ENCODE results near the gene NBPF20.
A peak's percentile ranks its signal among the peaks of the same experiment; 100 is the strongest.
"Not testable (repeated sequence)": the region's sequence is repeated elsewhere in the genome, so short reads cannot be mapped to it uniquely, and the experiment has no call there.

NBPF20 gene, protein sequence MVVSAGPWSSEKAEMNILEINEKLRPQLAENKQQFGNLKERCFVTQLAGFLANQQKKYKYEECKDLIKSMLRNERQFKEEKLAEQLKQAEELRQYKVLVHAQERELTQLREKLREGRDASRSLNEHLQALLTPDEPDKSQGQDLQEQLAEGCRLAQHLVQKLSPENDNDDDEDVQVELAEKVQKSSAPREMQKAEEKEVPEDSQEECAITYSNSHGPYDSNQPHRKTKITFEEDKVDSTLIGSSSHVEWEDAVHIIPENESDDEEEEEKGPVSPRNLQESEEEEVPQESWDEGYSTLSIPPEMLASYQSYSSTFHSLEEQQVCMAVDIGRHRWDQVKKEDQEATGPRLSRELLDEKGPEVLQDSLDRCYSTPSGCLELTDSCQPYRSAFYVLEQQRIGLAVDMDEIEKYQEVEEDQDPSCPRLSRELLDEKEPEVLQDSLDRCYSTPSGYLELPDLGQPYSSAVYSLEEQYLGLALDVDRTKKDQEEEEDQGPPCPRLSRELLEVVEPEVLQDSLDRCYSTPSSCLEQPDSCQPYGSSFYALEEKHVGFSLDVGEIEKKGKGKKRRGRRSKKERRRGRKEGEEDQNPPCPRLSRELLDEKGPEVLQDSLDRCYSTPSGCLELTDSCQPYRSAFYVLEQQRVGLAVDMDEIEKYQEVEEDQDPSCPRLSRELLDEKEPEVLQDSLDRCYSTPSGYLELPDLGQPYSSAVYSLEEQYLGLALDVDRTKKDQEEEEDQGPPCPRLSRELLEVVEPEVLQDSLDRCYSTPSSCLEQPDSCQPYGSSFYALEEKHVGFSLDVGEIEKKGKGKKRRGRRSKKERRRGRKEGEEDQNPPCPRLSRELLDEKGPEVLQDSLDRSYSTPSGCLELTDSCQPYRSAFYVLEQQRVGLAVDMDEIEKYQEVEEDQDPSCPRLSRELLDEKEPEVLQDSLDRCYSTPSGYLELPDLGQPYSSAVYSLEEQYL (N-terminal part only)

GRCh38 chr1:145425436-145426029, at the start of gene NBPF20:
Gene NBPF20 (minus strand): TSS chr1:145425603. CDS start chr1:145405272, 20,331 bp downstream.
- H3K4me3 ChIP-seq (ENCODE audit: low read depth, low read length): peak within 1 kb of the TSS; percentile 71
- TF ChIP-seq CTCF (IDR thresholded peaks at IDR 0.05; ENCODE audit: borderline replicate concordance, insufficient read depth, low read depth, low read length): no peak

- not testable (repeated sequence) for H3K4me3 ChIP-seq (ENCODE audit: low read depth, low read length)
Observed at GRCh38 chr1:145474837-145475368, 49.5 kb upstream of the NBPF20 start.

DNA sequence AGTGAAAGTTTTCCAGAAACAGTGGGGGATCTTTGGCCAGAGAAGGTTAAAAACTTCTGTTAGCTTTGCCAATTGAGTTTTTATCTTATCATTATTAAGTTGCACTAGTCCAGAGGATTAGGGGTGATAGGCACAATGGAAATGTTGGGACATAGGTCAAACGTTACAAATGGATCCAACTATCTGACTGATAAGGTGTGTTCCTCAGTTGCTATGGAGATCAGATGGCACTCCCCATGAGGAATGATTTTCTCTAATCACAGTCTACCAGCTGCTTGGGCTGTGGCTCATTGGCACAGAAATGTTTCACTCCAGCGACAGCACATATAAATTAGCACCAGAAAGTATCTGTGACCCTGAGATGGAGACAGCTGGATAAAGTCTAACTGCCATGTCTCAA, 47.3 kb upstream of the NBPF20 start:
- H3K4me3 ChIP-seq (ENCODE audit: low read depth, low read length): not testable (repeated sequence)

DNA sequence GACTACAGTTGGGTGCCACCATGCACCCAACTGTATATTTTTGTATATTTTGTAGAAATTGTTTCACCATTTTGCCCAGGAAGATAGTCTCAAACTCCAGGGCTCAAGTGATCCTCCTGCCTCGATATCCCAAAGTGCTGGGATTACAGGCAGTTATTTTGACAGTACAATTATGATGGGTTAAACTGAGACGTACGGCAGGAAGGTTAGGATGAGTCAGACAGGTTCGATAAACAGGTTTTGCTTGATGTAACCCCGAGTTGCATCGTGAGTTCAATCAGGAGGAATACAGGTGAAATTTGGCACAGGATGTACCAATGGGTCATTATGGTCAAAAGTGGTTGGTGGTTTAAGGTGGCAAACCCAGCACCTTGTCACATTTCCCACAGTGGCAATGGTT, 46.0 kb upstream of the NBPF20 start:
- not testable (repeated sequence) for H3K4me3 ChIP-seq (ENCODE audit: low read depth, low read length)

- peak overlapping the region; percentile 41 for H3K4me3 ChIP-seq (ENCODE audit: low read depth, low read length)
Observed at GRCh38 chr1:145465405-145466144, 40.2 kb upstream of the NBPF20 start.

DNA sequence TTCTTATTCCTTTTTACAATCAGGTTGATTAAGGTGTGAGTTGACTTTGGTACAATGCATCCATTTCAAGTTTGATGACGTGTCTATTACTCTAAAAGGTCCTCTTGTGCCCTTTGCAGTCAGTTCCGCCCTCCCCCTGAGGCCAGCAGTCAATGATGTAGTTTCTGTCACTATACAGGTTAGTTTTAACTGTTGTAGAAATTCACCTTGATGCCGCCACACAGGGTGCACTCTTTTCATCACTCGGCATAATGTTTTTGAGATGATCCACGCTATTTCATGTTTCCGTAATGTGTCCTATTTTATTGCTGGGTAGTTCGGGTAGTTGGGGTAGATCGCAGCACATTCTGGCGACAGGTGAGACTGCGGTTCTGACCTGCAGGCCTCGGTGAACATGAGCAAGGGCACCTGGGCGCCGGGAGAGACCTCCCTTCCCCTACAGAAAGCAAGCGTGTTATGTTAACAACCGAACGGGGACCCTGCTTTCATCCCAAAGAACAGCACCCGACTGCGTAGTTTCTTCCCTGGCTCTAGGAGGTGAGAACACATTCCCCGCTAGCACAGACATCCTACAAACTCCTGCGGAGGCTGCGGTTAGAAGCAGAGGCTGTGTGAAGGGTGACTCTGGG, 39.4 kb upstream of the NBPF20 start:
- H3K4me3 ChIP-seq (ENCODE audit: low read depth, low read length): peak overlapping the region; percentile 41

DNA sequence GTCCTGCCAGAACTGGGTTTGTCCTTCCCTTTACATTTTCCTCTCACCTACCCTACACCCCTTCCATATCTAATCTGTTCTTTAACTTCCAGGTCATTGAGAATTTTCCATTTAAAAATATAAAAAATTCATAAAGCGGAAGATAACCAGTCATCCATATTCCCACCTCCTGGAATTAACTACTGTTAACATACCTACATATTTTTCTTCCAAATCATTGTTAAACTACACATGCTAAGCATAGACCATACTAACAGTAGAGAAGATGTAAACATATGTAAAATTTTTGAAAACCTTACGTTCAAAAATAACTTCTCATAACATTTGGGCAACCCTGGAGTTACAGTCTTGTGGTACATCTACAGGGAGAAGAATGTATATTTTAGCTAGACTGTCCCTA, 38.6 kb upstream of the NBPF20 start:
- not testable (repeated sequence) for H3K4me3 ChIP-seq (ENCODE audit: low read depth, low read length)

DNA sequence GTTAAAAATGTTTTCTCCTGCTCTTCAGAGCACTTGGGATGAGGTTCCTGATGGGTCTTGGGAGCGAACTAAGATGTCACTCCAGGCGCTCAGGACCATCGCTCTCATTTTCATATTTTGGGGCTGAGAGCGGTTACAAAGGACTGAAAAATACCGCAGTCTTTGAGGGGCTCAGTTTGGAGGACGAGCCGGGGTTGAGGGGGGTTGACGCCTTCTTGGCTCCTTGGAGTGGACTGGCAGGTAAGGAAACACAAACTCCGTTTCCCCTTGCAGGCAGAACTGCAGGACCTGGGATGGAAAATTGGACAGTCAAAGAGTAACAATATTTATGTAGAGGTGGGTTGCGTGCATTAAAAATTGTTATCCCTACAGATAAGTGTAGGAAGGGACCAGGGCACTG, 35.3 kb upstream of the NBPF20 start:
- H3K4me3 ChIP-seq (ENCODE audit: low read depth, low read length): not testable (repeated sequence)

DNA sequence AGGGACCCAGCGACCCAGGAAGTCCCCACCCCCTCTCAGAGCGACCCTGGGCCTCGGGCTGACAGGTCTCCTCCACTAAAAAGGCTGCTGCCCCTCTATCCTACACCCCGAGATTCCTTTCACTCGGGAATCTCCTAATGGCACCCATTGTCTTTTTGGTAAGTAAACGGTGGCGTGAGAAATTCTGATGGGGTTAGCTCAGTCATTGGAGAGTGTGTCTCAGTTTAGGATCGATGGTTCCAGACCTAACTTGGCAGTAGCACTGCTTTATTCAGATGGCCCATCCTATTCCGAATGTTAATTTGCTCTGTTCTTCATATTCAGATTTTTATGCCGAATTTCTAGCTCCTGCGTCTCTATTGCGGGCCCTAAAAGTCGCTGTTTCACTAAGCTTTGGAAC, 34.6 kb upstream of the NBPF20 start:
- not testable (repeated sequence) for H3K4me3 ChIP-seq (ENCODE audit: low read depth, low read length)

DNA sequence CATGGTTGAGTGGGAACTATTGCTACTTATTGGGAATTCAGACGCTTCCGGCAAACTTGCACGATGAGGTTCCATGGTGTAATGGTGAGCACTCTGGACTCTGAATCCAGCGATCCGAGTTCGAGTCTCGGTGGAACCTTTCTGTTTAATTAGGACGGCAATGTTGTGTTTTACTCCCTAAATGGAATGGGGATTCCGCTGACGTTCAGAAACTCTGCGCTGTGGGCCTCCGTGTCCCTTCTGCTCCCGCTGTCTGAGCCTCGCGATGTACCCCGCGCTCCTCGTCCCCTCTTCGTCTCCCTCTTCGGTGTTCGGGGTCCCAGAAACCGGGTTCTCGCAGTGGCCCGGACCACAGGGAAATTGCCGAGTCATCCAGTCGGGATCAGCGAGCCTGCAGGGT, 34.2 kb upstream of the NBPF20 start:
- not testable (repeated sequence) for H3K4me3 ChIP-seq (ENCODE audit: low read depth, low read length)

DNA sequence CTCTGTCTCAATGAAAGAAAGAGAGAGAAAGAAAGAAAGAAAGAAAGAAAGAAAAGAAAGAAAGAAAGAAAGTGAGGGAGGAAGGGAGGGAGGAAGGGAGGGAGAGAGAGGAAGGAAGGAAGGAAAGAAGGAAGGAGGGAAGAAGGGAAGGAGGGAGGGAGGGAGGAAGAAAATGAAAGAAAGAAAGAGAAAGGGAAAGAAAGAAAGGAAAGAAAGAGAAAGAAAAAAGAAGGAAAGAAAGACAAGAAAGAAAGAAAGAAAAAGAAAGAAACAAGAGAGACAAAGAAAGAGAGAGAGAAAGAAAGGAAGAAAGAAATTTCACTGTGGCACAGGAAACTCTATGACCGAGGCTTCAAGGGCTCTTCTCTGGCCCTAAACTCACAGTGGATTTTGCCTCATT, 33.7 kb upstream of the NBPF20 start:
- not testable (repeated sequence) for H3K4me3 ChIP-seq (ENCODE audit: low read depth, low read length)

- H3K4me3 ChIP-seq (ENCODE audit: low read depth, low read length): not testable (repeated sequence)
Observed at GRCh38 chr1:145454824-145455177, 29.4 kb upstream of the NBPF20 start.

GRCh38 chr1:145453873-145454823, 28.7 kb upstream of the NBPF20 start:
- not testable (repeated sequence) for H3K4me3 ChIP-seq (ENCODE audit: low read depth, low read length)

DNA sequence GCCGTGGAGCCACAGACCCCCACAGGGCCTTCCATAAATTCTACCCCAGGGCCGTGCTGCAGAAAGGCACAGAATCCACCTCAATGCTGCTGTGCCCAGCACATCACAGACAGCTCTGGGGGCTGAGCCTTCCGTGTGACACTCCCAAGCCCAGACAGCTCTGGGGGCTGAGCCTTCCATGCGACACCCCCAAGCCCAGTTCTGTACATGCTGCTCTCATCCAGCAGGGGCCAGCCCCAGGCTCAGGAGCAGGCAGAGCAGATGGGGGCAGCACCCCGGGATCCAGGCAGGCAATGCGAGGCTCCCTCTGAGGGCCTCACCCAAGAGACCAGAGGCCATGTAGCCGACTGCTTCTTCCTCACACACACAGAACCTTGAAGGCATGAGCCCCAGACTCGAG, 27.1 kb upstream of the NBPF20 start:
- not testable (repeated sequence) for H3K4me3 ChIP-seq (ENCODE audit: low read depth, low read length)

DNA sequence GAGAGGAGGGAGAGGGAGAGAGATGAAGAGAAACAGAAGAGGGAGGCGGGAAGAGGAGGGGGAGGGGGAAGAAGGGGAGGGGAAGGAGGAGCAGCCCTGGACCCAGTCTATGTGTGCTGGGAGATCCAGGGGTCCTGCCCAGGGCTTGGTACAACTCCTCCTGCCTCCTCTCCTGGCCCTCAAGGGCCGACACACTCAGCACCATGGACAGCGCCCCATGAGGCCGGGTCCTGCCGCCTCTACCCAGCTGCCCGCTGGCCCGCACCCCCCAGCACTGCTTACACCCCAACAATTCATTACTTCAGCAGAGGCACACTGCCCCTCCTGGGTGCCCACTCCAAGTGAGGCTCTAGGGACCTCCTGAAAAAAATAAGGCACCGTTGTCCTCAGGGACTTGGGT, 26.5 kb upstream of the NBPF20 start:
- H3K4me3 ChIP-seq (ENCODE audit: low read depth, low read length): not testable (repeated sequence)

GRCh38 chr1:145445219-145445618, 19.8 kb upstream of the NBPF20 start:
- H3K4me3 ChIP-seq (ENCODE audit: low read depth, low read length): not testable (repeated sequence)

DNA sequence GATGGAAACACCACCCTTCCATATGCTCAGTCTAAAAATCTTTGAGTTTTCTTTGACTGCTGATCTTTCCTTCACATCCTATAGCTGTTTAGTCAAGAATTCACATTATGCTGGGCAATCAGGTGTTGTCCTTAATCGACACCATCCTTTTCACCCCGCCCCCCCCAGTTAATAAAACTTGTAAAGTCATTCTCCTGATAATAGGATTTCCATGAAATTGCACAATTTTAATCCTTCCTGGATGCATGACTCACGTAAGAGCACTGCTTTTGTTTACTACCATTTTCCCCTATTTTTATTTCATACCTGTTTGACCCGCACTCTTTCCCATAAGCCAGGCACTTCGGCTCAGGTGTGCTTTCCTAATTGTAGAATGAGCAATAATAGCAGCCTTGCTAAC, 16.9 kb upstream of the NBPF20 start:
- not testable (repeated sequence) for H3K4me3 ChIP-seq (ENCODE audit: low read depth, low read length)

Data from GM12875 (cell line).